HUES48 (cell line): ENCODE results near the gene CD8B.
"Not testable (repeated sequence)": the region's sequence is repeated elsewhere in the genome, so short reads cannot be mapped to it uniquely, and the experiment has no call there.

Experiments
- H3K27ac ChIP-seq: one replicate; pipeline ENCODE4 v1.7.0; 2013; ENCODE audit warnings: low read depth, low read length, inconsistent platforms
- H3K27me3 ChIP-seq: 2 replicates; pipeline ENCODE4 v1.6.1; 2013; ENCODE audit warnings: mild to moderate bottlenecking, low read length; ENCODE audit not compliant: control insufficient read depth, insufficient read depth
- H3K36me3 ChIP-seq: 2 replicates; pipeline ENCODE4 v1.6.1; 2013; ENCODE audit warnings: low read length; ENCODE audit not compliant: control insufficient read depth, insufficient read depth
- H3K4me1 ChIP-seq: 2 replicates; pipeline ENCODE4 v1.6.1; 2013; ENCODE audit warnings: mild to moderate bottlenecking, low read length; ENCODE audit not compliant: control insufficient read depth, insufficient read depth
- H3K4me3 ChIP-seq: 2 replicates; pipeline ENCODE4 v1.5.1; 2013; ENCODE audit warnings: mild to moderate bottlenecking, low read depth, low read length
- H3K9ac ChIP-seq: 2 replicates; pipeline ENCODE4 v1.6.1; 2013; ENCODE audit warnings: mild to moderate bottlenecking, low read depth, low read length, moderate library complexity
- H3K9me3 ChIP-seq: 2 replicates; pipeline ENCODE4 v1.6.1; 2013; ENCODE audit warnings: low read length; ENCODE audit not compliant: control insufficient read depth, insufficient read depth

Gene CD8B

DNA sequence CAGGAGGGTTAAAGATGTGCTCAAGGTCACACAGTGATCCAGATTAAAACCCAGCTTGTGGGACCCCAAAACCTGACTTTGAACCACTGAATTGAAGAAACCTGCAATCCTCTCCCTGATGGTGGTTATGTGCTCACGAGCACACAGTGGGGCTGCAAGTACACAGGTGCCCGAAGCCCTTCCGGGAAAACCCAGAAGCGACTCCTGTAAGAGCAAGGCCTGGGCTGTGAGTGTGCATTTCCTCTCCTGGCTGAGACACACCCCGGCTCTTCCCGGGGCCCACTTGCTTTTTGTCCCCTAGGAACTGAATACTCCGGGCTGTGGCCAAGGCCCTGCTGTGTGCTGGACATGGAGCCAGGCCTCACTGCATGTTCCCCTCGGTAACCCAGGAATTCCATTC, 1.1 kb downstream of the CD8B start:
- not testable (repeated sequence) for H3K9me3 ChIP-seq, H3K27ac ChIP-seq, H3K4me1 ChIP-seq, H3K9ac ChIP-seq, H3K4me3 ChIP-seq, H3K36me3 ChIP-seq, H3K27me3 ChIP-seq

GRCh38 chr2:86857688-86858087, 4.0 kb downstream of the CD8B start:
- not testable (repeated sequence) for H3K4me3 ChIP-seq, H3K9ac ChIP-seq

DNA sequence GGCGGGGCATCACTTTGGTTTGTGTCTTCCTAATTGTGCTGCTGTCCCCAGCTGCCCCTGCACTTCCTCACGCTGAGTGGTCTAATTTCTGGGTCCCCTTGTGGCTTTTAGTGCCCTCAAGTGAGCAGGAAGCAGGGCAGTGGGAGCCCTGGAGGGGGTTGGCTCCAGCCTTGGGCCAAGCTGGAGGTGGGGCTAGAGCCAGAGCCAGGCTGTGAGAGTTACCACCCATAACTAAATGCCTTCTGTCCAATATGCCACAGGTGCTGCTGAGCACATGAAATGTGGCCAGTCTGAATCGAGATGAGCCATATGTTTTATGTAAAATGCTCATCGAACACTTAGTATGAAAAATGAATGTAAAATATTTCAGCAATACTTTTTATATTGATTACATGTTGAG, 5.2 kb downstream of the CD8B start:
- not testable (repeated sequence) for H3K27me3 ChIP-seq

More at GRCh38 chr2:86857688-86858087, 4.0 kb downstream of the CD8B start:
- H3K4me1 ChIP-seq, H3K9me3 ChIP-seq, H3K27ac ChIP-seq, H3K36me3 ChIP-seq, H3K27me3 ChIP-seq: not testable (repeated sequence)

GRCh38 chr2:86855981-86856380, 5.7 kb downstream of the CD8B start:
- not testable (repeated sequence) for H3K9me3 ChIP-seq, H3K36me3 ChIP-seq, H3K4me1 ChIP-seq, H3K27me3 ChIP-seq, H3K27ac ChIP-seq, H3K4me3 ChIP-seq, H3K9ac ChIP-seq

More for the DNA sequence above, 5.2 kb downstream of the CD8B start:
- H3K36me3 ChIP-seq, H3K9me3 ChIP-seq, H3K4me3 ChIP-seq, H3K9ac ChIP-seq, H3K4me1 ChIP-seq, H3K27ac ChIP-seq: not testable (repeated sequence)

DNA sequence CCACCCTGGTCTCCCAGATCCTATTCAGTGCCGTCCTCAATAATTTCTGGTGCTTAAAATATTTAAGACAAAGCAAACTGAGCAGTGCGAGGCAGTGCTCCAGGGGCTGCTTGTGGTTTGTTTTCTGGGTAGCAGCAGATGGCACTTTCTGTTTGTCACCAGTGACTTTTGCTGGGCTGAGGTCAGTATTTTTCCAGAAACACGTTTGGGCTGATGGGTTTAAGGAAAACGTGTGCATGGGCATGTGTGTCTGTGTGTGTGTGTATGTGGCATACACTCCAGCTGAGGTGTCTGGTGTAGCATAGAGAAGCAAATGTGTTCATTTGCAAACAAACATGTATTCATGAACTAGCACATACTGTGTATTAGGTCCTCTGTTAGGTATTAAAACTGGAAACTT, 10.1 kb downstream of the CD8B start:
- not testable (repeated sequence) for H3K9ac ChIP-seq, H3K9me3 ChIP-seq, H3K4me1 ChIP-seq, H3K27ac ChIP-seq, H3K36me3 ChIP-seq, H3K27me3 ChIP-seq, H3K4me3 ChIP-seq

GRCh38 chr2:86842607-86843234, 19.0 kb downstream of the CD8B start:
- H3K27ac ChIP-seq, H3K4me3 ChIP-seq, H3K27me3 ChIP-seq, H3K4me1 ChIP-seq, H3K9me3 ChIP-seq, H3K9ac ChIP-seq, H3K36me3 ChIP-seq: not testable (repeated sequence)

DNA sequence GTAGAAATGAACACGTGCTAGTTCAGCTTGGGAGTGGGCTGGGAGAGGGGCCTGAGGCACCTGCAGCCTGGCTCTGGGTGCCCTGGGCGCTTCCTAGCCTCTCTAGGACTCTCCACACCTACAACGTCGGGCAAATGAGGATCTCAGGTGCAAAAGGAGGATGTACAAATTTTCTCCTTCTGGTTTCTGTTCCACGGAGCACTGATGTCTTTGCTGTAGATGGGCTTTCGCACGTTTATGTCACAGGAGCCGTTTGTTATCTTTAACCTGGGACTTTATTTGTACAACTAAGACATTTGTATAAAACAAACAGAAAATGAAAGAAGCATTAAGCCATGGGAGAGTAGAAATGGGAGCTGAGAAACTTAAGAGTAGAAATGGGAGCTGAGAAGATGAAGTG, 20.4 kb downstream of the CD8B start:
- not testable (repeated sequence) for H3K9me3 ChIP-seq, H3K36me3 ChIP-seq, H3K9ac ChIP-seq, H3K4me1 ChIP-seq, H3K27me3 ChIP-seq, H3K4me3 ChIP-seq, H3K27ac ChIP-seq

DNA sequence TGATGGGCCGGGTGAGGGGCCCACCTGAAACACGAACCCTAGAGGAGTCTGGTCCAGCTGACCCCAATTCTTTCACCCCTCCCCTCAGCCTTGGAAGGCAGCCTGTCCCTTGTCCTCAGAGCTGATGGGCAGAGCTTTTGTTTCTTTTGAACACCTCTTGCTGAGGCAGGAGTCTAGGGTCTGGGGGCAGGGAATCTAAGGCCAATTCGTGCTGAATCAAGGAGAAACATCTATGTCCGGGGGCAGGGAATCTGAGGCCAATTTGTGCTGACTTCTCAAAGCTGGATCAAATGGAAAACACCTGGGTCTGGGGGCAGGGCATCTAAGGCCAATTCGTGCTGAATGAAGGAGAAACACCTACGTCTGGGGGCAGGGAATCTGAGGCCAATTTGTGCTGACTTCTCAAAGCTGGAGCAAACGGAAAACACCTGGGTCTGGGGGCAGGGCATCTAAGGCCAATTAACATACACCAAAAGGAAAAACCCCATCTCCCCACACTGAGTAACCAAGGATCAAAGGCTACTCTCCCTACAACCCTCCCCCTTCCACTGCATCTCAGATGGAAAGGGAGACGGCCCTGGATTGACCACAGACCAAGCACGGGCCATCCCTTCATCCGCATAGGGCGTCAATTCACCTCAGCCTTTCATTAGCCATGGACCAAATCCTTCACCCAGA, 21.7 kb downstream of the CD8B start:
- H3K4me1 ChIP-seq, H3K36me3 ChIP-seq, H3K4me3 ChIP-seq, H3K27ac ChIP-seq, H3K9ac ChIP-seq, H3K9me3 ChIP-seq, H3K27me3 ChIP-seq: not testable (repeated sequence)

DNA sequence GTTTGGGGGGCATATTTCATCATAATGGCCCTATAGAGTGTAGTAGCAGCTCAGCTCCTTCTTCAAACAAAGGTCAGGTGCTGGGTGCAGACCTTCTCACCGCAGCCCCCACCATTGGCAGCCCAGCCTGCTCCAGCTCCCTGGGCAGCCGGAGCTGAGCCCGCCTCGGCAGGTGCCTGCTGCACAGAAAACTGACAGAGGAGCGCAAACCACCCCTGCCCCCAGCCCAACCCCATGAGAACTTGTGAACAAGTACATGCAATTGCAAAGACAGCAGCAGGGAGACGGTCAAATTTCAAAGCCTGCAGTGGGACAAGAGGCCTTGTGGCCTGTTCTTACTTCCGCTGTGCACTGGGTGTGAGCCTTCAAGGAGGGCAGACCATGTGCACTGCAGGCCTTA, 22.2 kb downstream of the CD8B start:
- H3K4me1 ChIP-seq, H3K36me3 ChIP-seq, H3K9me3 ChIP-seq, H3K4me3 ChIP-seq, H3K27ac ChIP-seq, H3K9ac ChIP-seq, H3K27me3 ChIP-seq: not testable (repeated sequence)

DNA sequence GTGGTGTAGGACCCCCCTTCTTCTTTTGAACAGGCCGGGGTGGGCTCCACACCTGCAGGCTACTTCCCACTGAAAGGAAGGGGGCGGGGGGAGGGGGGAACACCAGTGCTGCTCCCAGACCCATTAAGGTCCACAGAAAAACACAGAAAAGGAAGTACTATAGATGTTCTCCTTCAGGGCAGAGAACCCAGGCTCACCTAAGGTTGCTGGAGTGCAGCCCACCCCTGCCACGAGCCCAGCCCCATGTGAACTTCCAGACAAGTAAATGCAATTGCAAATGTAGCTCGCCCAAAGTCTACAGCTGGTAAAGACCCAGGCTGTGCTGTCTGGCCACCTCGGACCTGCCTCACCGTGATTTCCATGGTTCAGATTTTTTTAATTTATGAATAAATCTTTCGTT, 24.0 kb downstream of the CD8B start:
- not testable (repeated sequence) for H3K27ac ChIP-seq, H3K27me3 ChIP-seq, H3K4me3 ChIP-seq, H3K4me1 ChIP-seq, H3K36me3 ChIP-seq, H3K9ac ChIP-seq, H3K9me3 ChIP-seq

- H3K36me3 ChIP-seq, H3K27ac ChIP-seq, H3K4me3 ChIP-seq, H3K4me1 ChIP-seq, H3K9me3 ChIP-seq, H3K9ac ChIP-seq, H3K27me3 ChIP-seq: not testable (repeated sequence)
Measured at GRCh38 chr2:86836915-86837695, 24.6 kb downstream of the CD8B start.
